Putamen (tissue), 1 donor: Measurements from ENCODE around the gene ITGAE.
A peak's percentile ranks its signal among the peaks of the same experiment; 100 is the strongest.

Experiments used
- DNase-seq: peaks from one replicate; pipeline ENCODE4 v3.0.0-alpha.2; 2016; ENCODE audit warnings: low spot score

Gene ITGAE

DNA sequence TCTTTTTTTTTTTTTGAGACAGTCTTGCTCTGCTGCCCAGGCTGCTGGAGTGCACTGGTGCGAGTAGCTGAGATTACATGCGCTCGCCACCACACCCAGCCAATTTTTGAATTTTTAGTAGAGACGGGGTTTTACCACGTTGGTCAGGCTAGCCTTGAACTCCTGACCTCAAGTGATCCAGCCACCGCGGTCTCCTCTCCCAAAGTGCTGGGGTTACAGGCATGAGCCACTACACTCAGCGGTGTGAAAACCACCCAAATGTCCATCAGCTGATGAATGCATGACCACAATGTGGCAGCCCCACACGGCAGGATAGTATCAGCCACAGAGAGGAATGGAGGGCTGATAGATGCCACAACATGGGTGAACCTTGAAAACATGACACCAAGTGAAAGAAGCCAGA, 107.2 kb downstream of the ITGAE start:
- no peak for DNase-seq

DNA sequence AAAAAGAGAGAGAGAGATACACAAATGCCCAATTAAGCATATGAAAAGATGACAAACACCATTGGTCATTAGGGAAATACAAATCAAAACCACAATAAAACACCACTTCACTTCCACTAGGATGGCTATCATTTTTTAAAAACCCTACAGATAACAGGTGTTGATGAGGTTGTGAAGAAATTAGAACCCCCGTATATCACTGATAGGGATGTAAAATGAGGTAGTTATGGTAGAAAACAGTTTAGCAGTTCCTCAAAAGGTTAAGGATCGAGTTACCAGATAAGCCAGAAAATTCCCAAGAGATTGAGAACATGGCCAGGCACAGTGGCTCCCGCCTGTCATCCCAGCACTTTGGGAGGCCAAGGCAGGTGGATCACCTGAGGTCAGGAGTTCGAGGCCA, 107.8 kb downstream of the ITGAE start:
- DNase-seq, result no peak

- no peak for DNase-seq
Measured at GRCh38 chr17:3692346-3692745, 108.6 kb downstream of the ITGAE start.

DNA sequence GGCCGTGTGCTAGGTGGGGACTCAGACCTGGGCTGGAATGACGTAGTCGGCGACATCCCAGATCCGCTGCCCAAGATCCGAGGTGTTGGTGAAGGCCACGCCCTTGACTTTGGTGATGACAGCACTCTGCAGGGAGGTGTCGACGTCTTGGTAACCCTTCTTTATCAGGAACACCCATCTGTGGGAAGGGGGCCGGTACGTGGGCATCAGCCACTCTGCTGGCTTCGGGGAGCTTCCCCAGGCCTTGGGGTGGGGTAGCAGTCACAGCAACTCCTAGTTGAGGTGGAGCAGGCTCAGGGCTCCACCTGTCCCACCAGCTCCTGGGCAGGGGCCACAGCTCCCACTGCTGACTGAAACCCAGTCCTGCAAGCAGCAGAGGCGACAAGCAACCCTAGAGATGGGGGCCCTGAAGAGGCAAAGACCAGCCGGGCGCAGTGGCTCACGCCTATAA, 109.3 kb downstream of the ITGAE start:
- no peak for DNase-seq

- no peak for DNase-seq
Measured at GRCh38 chr17:3690094-3690715, 110.8 kb downstream of the ITGAE start.

- DNase-seq, result no peak
Measured at GRCh38 chr17:3689262-3690093, 111.5 kb downstream of the ITGAE start.

DNA sequence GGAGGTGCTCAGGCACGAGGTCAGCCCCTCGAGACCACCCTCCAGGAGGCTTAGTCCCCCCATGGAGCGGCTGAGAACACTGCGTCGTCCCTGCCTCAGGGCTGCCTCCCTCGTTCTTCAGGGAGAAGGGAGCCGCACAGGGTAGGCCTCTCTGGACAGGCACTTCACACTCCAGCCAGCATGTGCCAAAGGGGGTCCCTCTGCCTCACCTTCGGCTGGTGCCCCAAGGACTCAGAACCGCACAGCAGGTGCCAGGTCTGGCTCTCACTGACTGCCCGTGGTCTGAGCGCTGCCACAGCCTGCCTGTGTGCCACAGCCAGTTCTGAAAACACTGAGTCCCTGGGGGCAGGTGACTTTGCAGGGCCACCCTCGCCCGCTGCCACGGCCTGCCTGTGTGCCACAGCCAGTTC, 112.1 kb downstream of the ITGAE start:
- DNase-seq, result no peak

DNA sequence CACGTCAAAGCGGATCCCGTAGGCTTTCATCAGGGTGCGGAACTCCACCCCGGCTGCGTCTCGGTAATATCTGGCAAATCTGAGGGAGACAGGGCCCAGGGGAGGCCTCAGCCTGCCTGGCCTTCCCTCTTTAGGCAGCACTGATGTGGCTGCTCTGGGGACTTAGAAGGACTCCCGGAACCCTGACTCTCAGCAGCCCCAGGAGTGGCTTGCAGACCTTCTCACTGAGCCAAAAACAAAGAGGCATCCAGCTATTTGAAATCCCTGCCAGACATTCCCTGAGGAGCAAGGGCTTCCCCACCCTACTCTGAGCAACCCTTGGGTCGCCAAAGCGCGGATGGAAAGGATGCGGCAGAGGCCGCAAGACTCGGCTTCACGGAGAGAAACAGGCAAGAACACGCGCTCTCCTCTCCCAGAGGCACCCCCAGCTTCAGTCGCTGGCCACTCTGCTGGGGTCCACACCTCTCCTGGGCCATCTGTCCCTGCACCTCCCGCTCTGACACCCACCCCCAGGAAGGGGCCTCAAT, 112.9 kb downstream of the ITGAE start:
- no peak for DNase-seq

- DNase-seq, result no peak
Measured at GRCh38 chr17:3685174-3685573, 115.8 kb downstream of the ITGAE start.

GRCh38 chr17:3683054-3683511, 117.9 kb downstream of the ITGAE start:
- no peak for DNase-seq

DNA sequence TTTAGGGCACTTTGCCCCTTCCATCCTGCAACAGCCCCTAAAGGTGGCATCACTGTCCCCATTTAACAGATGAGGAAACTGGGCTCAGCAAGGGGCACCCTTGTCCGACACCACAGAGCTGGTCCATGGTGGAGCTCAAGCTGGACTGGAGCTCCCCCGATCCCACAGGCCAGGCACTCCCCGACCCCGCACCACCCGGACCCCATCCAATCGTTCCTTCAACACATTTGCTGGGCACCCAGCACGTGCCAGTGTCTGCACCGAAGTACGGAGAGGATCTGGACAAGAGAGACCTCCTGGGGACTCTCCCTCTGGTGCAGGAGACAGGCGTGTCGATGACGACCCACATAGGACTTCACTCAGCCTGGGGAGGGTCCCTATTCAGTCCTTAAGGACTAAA, 119.0 kb downstream of the ITGAE start:
- DNase-seq, result no peak

DNA sequence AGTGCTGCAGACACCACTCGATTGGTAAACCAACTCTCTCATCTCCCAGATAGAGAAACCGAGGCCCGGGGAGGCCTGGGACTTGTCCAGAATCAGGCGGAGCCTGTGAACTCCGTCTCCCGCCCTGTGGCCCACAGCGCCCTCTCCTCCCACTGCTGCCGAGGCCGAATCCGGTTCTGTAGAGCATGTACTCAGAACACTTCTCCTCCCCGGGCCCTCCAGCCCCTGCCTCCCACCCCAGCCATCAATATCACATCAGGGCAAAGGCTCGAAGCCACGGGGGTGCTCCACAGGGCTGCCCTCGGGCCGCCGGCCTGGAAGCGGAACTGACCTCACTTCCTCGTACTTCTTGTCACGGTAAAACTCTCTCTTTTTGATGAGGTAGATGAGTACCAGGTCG, 119.4 kb downstream of the ITGAE start:
- DNase-seq, result no peak

DNA sequence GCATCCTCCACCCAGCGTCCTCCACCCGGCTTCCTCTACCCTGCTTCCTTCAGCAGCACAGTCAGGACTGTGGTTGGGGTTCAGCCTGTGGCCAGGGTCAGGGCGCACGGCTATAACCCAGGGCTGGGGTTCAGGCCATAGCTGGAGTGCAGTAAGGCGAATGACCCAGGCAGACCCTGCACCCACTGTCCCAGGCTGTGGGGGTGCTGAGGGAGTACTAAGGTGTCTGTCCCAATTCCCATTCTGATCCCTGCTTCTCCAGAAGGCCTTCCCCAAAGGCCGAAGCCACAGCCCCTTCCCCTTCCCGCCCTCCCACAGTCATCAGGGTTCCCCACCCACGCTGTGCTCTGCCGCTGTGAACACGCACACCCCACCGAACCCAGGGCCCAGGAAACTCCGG, 119.9 kb downstream of the ITGAE start:
- DNase-seq, result no peak

DNA sequence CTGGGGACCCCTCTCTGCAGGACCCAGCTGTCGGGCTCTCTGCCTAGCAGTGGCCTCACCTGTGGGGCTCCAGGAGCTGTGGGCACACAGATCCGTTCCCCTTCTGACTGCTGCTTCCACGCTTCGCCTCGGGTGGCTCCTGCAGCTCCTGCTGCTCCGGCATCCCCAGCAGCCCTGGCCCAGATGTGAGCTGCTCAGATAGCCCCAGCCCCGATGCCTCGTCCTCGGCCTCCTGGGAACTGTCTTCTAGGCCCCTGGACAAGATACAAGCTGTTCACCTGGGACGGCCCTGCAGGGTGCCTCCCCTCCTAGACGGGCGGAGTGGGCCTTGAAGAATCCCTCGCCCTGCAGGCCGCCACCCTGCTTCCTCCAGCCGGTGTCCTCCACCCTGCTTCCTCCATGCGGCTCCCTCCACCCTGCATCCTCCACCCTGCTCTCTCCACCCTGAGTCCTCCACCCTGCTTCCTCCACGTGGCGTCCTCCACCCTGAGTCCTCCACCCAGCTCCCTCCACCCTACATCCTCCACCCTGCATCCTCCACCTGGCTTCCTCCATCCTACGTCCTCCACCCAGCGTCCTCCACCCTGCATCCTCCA, 121.4 kb downstream of the ITGAE start:
- DNase-seq, result no peak

DNA sequence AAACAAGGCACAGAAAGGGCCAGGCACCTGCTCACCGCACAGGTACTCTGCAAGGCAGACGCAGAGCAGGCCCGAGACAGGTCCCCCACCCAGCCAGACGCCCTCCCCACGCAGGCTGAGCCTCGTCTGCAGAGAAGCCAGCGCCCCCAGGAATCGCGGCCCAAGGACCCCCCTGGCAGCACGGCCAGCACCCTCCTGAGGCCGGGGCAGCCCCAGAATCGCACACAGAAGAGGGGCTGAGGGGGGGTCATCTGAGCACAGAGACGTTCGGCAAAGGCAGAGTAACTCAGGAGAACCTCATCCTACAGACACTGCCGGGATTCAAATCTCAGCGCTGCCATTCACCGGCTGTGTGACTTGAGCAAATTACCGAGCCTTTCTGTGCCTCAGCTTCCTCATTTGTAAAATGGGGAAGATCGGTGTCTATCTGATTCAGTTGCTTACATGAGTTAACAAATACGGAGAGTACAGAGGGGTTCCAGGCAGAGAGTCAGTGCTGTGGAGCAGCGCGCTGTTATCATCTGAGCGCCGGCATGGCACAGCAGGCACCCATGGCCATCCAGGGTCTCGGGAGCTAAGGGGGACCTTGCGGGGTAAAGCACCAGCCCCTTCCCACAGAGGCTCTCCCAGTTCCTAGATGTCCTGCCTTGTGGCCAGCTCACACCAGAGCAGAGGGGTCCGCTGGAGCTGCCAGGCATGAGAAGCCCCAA, 122.0 kb downstream of the ITGAE start:
- no peak for DNase-seq

- no peak for DNase-seq
Measured at GRCh38 chr17:3678095-3678820, 122.7 kb downstream of the ITGAE start.

GRCh38 chr17:3675886-3676285, 125.1 kb downstream of the ITGAE start:
- DNase-seq, result no peak

DNA sequence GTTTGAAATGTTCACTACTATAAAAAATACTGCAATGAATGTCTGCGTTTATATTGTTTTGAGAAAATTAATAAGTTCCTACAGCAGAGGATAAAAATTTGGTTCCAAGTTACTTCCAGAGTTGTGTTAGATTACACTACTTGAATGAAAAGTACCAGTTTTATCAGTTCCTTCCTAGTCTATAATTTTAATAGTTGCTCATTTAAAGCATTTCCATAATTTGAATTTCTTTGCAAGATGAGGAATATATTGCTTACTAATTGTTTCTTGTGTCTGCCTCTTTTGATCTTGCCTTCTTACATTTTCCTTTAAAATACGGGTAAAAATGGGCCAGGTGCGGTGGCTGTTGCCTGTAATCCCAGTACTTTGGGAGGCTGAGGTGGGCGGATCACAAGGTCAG, 128.4 kb downstream of the ITGAE start:
- DNase-seq, result no peak

- no peak for DNase-seq
Measured at GRCh38 chr17:3669548-3669947, 131.4 kb downstream of the ITGAE start.

- no peak for DNase-seq
Measured at GRCh38 chr17:3669085-3669347, 132.0 kb downstream of the ITGAE start.

DNA sequence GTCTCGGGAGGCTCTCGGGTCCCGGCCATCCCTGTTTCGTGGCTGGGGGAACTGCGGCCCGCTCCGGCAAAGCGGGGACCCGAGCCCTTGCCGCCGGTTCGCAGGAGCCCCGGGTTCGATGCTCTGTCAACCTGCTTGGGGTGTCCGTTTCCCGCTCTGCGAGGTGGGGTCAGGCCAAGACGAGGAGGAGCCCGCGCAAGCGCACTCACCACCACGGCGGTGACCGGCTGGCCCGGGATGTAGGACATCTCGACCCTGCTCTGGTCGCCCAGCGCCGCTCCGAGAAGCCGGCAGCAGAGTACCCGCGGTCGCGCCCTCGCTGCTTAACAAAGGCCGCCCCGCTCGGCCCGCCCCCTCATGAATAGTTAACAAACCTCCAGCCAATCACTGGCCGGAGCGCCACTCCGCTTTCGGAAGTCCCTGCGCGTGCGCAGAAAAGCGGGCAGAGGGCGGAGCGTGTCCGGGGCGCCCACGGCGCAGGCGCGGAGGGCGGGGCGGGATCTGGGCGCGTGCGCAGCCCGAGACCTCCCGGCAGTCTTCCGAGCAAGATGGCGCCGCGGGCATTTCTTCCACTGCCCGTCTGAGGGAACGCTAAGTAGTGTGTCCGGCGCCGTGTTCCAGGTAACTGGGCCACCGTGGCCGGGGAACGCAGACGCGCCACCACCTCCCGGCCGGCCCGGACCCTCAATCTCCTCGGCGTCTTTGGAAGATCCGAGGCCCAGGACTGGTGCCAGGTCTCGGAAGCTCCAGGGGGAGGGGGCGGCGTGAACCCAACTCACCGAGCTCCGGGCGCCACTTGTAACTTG, 132.5 kb downstream of the ITGAE start, which contains the start of the genes EMC6 and TAX1BP3:
EMC6 (plus strand) TSS at position 534 of the 806 bp plus-strand sequence. CDS start 335 bp downstream, outside the sequence.
TAX1BP3 (minus strand) TSS at position 300 of the 806 bp plus-strand sequence; CDS start at position 248, 52 bp downstream.
- peak; percentile 97 for DNase-seq
